Measurements from ENCODE around the gene BAIAP2L2.

DNA sequence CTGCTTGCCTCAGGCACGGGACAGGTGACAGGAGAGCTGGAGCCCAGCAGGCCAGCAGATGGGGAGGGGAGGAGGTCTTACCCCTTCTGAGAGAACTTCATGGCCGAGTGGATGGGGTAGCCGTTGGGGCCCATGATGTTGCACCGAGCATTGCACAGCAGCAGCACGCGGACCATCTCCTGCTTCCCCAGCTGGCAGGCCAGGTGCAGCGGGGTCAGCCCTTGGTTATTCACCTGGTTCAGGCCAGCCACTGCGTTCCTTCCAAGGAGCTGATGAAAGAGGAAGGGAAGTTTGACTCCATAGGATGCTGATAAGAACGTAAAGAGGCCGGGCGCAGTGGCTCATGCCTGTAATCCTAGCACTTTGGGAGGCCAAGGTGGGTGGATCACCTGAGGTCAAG lies 29.4 kb upstream of the BAIAP2L2 start:
- TF ChIP-seq, protein P1, sequence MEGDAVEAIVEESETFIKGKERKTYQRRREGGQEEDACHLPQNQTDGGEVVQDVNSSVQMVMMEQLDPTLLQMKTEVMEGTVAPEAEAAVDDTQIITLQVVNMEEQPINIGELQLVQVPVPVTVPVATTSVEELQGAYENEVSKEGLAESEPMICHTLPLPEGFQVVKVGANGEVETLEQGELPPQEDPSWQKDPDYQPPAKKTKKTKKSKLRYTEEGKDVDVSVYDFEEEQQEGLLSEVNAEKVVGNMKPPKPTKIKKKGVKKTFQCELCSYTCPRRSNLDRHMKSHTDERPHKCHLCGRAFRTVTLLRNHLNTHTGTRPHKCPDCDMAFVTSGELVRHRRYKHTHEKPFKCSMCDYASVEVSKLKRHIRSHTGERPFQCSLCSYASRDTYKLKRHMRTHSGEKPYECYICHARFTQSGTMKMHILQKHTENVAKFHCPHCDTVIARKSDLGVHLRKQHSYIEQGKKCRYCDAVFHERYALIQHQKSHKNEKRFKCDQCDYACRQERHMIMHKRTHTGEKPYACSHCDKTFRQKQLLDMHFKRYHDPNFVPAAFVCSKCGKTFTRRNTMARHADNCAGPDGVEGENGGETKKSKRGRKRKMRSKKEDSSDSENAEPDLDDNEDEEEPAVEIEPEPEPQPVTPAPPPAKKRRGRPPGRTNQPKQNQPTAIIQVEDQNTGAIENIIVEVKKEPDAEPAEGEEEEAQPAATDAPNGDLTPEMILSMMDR (conservative IDR thresholded peaks at IDR 0.05; ENCODE audit: low read length), result no peak
- no peak for TF ChIP-seq EZH2phosphoT487 (IDR thresholded peaks at IDR 0.05; ENCODE audit: borderline replicate concordance)
